Endothelial cell of hepatic sinusoid (primary cell): ENCODE measurements around the gene PLCB4.

Experiments used
- in situ Hi-C: cut with HindIII; loops from 2 replicates; pipeline ENCODE4 v1.10.0; 2017; ENCODE audit warnings: low sequenced_read_pairs

Gene PLCB4

DNA sequence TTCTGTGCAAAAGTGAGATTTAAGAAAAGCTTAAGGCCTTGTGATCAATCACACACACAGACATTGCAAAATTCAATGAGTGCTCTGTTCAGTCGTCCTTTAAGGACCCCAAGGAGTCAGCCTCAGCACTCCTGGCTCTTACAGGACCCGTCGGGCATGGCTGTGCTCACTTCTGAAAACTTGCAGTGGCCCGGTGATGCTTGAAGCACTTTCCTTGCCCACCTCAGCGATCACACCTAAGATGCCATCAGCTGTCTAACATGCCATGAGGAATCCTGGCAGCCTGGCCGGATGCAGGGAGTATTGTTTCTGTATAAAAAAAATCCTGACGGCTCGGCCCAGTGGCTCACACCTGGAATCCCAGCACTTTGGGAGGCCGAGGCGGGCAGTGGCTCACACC, 344.1 kb downstream of the PLCB4 start:
- in situ Hi-C loops = no loop called here

DNA sequence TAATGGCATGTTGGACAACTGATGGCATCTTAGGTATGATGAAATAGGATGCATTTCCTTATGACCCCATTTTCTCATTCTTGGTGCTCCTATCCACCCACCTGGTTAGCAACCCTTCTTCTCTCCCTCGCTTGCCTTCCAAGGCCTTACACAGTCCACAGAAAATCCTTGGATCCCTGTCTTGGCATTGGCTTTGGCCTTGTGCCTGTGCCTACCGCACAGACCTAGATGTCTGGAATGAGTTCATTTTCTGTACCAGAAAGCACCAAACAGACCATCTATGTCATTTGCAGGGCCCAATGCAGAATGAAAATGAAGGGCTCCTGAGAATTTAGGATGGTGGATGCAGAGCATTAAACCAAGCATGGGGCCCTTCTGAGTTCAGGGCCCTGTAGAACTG, 346.5 kb downstream of the PLCB4 start:
- in situ Hi-C loops = no loop called here

DNA sequence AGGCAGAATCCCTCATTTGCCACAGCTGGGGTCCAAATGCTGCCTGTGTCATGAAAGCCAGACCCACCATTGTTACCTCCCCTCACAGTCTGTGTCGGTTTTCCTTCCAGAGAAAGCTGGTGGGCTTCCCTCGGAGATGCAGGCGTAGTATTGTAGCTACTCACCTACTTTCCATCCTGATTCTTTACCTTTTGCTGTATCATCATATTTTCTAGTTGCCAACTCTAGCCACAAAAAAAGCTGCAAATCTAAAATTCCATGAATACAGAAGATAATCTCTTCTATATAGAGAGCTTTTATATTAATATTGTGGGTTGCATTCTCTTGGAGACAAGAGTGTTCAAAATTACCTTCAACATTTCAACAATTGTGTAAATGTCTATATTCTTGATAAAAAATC, 347.5 kb downstream of the PLCB4 start:
- in situ Hi-C loops = no loop called here

- in situ Hi-C loops = no loop called here
Observed at GRCh38 chr20:9417665-9418064, 348.8 kb downstream of the PLCB4 start.

- in situ Hi-C loops = no loop called here
Observed at GRCh38 chr20:9422321-9423057, 353.6 kb downstream of the PLCB4 start.

GRCh38 chr20:9424551-9424950, 355.7 kb downstream of the PLCB4 start:
- in situ Hi-C loops = no loop called here

GRCh38 chr20:9427430-9428291, 358.8 kb downstream of the PLCB4 start:
- in situ Hi-C loops = no loop called here

- in situ Hi-C loops = no loop called here
Observed at GRCh38 chr20:9428292-9428607, 359.4 kb downstream of the PLCB4 start.

- in situ Hi-C loops = loop anchor here (5.0 to 10.0 kb wide), 2 partner anchors 37 to 625 kb away; no protein-coding TSS in a partner anchor
Observed at GRCh38 chr20:9439806-9440205, 370.9 kb downstream of the PLCB4 start.

DNA sequence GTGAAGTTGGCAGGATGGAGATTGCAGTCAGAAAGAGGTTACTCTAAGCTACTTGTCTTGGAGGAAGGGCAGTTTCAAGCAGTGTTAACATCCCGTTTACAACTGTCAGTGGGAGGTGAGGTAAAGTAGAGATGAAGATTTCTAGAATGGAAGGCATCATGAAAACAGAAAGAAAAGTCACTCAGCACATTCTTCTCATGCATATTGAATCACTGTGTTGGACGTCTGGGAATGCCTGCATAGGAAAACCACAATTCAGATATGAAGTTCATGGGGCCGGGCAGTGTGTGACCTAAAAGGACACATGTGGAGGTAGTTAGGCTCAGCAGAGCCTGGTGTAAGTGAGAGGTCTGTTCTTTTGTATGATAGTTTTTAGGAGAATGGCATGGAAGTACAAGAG, 372.0 kb downstream of the PLCB4 start:
- in situ Hi-C loops = loop anchor here (5.0 to 10.0 kb wide), 2 partner anchors 36 to 626 kb away; no protein-coding TSS in a partner anchor

DNA sequence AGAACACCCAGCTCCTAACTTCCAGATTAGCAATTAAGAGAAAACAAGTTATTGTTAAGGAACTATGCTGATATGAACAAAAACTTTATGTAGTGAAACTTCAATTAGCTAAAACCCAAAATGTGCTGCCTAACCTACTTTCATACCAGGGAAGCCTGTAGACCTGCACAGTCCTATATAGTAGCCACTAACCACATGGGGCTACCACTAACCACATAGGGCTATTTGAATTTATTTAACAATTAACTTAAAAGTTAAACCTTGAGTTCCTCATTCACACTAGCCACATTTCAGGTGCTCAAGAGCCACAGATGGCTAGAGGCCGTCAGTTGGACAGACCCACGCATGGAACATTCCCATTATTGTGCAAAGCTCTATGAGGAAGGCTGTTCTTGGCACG, 373.1 kb downstream of the PLCB4 start:
- in situ Hi-C loops = loop anchor here (5.0 to 10.0 kb wide), 2 partner anchors 35 to 627 kb away; no protein-coding TSS in a partner anchor

- in situ Hi-C loops = loop anchor here (5.0 to 10.0 kb wide), 2 partner anchors 34 to 628 kb away; no protein-coding TSS in a partner anchor
Observed at GRCh38 chr20:9442858-9443257, 374.0 kb downstream of the PLCB4 start.

- in situ Hi-C loops = loop anchor here (5.0 to 10.0 kb wide), 2 partner anchors 32 to 630 kb away; no protein-coding TSS in a partner anchor
Observed at GRCh38 chr20:9444921-9445320, 376.0 kb downstream of the PLCB4 start.

GRCh38 chr20:9447182-9447581, 378.3 kb downstream of the PLCB4 start:
- in situ Hi-C loops = loop anchor here (10.0 kb wide), 1 partner anchor 632 kb away; no protein-coding TSS in a partner anchor

GRCh38 chr20:9453201-9453600, 384.3 kb downstream of the PLCB4 start:
- in situ Hi-C loops = no loop called here

- in situ Hi-C loops = no loop called here
Observed at GRCh38 chr20:9454791-9455190, 385.9 kb downstream of the PLCB4 start.

DNA sequence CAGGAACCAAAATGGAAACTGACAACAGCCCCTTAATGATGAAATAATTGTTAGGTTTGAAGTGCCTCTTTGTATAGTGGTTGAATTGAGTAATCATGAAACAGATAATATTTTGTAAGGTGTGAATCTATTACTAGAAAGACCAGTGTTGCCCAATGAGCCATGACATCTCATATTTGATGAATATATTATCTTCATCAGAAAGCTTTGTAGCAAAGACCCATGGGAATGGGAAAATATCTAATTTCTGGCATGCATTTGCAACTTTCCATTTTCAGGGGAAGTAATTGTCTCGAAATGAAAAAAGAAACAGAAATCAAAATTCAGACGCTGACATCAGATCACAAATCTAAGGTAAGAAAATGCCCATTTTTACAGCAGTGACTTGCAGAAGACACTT, 388.2 kb downstream of the PLCB4 start:
- in situ Hi-C loops = no loop called here

DNA sequence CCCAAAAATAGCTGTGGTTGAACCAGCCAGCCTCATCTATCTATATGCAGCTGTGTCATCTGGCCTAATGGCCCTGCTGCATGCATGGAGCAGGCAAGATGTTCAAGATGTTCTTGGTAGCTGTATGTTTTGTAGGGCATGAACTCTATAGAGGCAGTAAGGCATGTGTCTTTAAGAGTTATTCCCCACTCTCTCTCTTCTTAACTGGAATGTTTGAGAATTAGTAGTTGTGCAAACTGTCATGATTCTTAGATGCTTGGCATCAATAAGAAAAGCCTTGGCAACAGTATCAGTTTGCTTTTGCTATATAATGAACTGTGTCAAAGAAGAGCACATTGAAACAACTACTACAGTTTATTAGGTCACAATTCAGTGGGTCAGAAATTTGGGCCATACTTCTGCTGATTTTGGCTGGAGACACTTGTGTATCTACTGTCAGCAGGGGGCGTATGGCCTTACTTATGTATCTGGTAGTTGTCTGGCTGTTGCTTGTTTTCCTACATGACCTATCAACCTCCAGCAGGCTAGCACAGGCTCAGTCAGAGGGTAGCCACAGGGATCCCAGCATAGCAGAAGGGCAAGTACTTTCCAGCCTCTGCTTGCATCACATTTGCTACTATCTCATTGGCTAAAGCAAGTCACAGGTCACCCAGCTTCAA, 389.4 kb downstream of the PLCB4 start:
- in situ Hi-C loops = no loop called here

DNA sequence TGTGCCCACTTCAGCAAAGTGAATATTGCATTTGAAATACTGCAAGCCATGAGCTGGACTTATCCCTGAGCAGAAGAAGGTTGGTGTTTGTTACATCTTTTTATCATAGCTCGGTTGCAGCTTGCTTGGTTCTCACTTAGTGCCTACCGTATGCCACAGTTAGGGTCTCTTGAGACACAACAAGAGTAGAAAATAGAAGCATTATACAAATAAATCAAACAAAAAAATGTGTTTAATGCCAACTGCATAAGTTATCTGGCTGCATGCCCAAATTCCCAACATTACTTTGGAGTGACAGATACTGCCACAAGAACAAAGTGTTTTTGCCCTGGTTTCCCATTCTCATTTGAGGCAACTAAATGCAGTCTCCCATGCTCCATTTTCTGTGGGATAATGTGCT, 391.6 kb downstream of the PLCB4 start:
- in situ Hi-C loops = no loop called here

DNA sequence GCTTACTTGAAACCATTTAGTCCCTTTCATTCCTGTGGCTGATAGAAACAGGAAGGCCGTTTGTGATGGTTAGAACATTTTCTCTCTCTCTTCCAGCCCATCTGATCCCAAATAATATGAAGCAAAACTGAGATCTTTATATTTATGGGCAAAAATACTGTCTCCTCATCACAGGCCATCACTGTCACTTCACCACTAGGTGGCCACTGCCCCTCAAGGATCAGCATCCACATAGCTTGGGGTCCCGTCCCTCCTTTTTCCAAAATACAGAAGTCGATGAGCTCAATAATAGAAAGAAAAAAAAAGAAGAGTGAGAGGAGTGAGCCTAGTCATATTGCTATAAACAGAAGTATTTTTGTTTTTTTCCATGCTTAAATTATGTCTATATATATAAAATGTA, 399.1 kb downstream of the PLCB4 start:
- in situ Hi-C loops = no loop called here

- in situ Hi-C loops = loop anchor here (5.0 kb wide), 2 partner anchors 33 to 47 kb away; no protein-coding TSS in a partner anchor
Observed at GRCh38 chr20:9474835-9475415, 406.0 kb downstream of the PLCB4 start.
